Embryonic facial prominence (tissue), 1 donor: Measurements from ENCODE around the gene ADAT3.
"Not testable (repeated sequence)": the region's sequence is repeated elsewhere in the genome, so short reads cannot be mapped to it uniquely, and the experiment has no call there.

Experiments used
- DNase-seq: peaks from one replicate; pipeline ENCODE4 v3.0.0-alpha.2; 2016; ENCODE audit errors: extremely low spot score

Gene ADAT3

DNA sequence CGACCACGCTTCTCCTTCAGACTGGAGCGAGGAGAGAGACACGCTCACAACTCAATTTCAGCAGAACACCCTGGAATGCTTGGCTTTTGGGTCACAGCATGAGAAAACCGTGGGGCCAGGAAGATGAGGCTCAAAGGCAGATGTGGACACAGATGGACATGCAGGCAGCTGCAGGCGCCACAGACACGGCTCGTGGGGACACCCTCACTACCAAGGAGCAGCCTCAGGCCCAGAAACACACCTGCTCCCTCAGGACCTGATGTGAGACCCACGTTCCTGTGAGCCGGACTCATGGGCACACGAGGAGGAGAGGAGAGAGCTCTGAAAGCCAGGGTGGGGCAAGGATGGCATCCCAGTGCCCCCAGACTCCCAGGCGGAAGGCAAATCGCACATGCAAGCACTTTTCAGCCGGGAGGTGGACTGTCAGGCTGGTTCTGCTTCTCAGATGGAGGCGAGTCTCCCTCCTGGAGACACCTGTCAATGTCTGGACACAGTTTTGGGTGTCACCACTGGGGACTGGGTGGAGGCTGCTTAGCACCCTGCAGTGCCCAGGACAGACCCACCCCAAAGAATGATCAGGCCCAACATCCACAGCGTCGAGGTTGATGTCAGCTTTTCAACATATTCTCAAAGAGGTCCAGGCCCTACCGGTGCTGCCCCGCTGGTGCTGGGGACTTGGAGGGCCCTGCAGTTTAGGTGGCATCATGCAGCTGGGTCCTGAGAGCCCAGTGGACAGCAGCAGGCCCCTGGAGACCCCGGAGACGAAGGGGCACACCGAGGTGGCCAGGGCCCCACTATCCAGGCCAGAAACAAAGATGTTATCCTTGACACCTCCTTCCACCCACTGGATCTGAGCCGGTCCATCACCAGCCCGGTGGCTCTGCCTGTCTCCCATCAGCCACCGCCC lies 22.2 kb upstream of the ADAT3 start:
- no peak for DNase-seq

DNA sequence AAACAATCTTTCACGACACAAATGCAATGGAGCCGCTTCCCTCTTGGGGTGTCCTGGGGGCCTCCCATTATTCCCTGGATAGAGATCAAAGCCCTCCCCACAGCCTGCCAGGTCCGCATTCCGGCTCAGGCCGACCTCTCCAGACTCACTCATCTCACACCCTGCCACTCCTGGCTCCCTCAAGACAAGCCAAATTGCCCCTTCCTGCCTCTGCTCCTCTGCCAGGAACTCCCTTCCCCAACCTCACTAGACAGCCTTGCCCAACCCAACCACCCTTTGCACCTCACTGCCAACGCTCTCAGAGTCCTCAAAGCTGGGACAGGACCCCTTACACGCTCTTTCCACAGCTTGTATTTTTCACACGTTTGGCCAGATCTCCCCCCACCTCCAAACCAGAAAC lies 21.4 kb upstream of the ADAT3 start:
- no peak for DNase-seq

DNA sequence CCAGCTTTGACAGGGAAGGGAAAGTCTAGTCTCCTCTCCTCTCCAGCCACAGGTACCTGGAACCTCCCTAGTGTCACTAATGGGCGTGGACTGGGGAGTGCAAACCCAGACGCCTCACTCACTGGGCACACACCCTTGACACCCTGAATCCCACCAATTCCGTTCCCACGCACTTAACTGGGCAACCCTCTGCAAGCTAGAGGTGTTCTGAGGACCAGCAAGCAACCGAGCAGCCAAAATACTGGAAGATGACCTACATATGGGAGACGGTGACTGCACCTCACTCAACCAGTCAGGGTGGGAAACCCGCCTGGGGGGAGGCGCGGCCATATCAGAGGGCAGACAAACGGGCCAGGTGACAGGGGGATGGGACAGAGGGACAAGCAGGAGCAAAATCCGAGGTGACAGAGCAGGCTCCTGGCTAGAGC lies 20.9 kb upstream of the ADAT3 start:
- DNase-seq = no peak

DNA sequence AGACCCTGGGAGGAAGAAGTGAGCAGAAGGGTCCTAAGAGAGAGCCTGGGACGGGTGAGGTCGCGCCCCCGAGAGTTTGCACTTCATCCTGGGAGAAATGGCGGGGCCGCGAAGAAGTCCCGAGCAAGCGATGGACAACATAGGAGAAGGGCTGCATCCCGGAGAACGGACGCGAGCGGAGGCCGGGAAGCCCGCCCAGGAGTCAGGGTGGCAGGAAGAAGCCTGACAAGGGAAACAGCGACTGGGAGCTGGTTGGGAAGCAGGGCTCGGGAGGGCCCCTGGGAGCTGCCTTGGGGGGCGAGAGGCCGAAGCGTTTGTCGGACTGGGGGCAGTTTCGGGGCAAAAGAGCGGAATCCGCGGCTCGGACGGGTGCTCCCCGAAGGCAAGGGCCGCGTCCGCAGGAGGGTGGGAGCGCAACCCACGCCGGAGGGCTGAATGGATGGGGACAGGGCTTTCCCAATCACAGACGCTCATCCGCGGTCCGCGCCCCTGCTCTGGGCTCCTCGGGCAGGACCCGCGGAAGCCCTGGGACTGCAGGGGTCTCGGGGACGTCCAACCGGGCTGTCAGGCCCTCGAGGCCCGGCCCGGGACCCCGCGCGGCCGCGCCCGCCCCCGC lies 20.4 kb upstream of the ADAT3 start:
- DNase-seq = no peak

DNA sequence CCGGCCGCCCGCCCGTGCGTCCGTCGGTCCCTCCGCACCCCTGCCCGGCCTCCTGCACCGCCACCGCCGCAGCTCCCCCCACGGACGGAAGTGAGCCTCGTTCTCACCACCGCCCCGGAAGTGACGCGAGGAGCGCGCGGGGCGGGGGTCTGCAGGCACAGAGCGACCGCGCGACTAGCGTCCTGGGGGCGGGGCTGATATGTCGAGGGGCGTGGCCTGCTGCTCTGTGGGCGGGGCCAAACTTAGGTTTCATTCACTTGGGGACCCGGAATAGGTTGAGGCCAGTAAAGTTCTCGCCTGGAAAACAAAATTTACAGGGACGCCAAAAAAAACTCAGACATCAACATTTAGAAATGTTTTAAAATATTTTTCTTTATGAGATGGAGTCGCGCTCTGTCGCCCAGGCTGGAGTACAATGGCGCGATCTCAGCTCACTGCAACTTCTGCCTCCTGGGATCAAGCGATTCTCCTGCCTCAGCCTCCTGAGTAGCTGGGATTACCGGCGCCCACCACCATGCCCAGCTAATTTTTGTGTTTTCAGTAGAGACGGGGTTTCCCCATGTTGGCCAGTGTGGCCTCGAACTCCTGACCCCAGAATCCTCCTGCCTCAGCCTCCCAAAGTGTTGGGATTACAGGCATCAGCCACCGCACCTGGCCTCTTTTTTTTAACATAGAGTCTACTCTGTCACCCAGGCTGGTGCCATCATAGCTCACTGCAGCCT lies 19.6 kb upstream of the ADAT3 start, which contains the start of gene ABHD17A:
Gene ABHD17A (minus strand): TSS at position 99 of the 722 bp plus-strand sequence. CDS start 3,930 bp downstream, outside the sequence.
- peak; percentile 87 for DNase-seq

DNA sequence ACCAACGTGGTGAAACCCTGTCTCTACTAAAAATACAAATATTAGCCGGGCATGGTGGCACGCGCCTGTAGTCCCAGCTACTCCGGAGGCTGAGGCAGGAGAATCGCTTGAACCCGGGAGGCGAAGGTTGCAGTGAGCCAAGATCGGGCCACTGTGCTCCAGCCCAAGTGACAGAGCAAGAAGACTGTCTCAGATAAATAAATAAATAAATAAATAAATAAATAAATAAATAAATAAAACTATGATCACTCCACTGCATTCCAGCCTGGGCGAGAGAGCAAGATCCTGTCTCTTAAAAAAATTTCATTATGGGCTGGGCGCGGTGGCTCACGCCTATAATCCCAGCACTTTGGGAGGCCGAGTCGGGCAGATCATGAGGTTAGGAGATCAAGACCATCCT lies 18.8 kb upstream of the ADAT3 start:
- DNase-seq = not testable (repeated sequence)

DNA sequence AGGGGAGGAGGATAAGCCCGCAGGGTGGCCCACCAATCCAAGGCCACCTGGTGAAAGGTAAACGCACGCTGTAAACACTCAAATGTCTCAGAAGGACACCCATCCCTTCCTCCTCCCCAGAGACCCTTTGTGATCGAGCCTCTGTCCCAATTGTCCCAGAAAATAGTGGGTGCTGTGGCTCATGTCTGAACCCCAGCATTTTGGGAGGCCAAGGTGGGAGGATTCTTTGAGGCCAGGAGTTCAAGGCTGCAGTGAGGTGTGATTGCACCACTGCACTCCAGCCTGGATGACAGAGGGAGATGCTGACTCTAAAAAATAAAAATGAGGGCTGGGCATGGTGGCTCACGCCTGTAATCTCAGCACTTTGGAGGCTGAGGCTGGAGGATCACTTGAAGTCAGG lies 16.8 kb upstream of the ADAT3 start:
- no peak for DNase-seq

DNA sequence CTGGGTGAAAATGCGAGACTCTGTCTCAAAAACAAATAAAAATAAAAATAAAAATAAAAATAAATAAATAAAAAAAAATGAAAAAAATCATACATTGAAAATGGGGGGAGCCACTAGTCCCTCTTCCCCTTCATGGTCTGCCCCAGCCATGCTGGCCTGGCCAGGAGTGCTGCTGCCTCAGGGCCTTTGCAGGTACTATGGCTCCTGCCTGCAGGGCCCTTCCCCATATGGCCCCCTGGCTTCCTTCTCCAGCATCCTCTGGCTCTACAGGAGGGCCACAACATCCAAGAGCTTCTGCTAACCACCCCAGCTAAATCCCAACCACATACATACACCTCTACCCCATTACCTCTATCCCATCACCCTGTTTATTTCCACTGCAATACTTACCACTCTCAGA lies 15.3 kb upstream of the ADAT3 start:
- no peak for DNase-seq

DNA sequence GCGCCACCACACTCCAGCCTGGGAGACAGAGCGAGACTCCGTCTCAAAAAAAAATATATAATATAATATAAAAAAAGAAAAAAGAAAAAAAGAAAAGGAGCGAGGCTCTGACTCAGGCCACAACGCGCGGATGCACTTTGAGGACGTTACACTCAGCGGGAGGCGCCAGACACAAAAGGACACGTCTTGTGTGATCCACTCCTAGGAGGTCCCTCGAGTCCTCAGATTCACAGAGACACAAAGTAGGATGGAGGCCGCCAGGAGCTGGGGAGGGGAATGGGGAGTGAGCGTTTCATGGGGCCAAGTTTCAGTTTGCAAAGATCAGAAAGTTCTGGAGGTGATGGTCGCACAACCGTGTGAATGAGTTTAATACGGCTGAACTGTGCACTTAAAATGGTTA lies 11.4 kb upstream of the ADAT3 start:
- no peak for DNase-seq

DNA sequence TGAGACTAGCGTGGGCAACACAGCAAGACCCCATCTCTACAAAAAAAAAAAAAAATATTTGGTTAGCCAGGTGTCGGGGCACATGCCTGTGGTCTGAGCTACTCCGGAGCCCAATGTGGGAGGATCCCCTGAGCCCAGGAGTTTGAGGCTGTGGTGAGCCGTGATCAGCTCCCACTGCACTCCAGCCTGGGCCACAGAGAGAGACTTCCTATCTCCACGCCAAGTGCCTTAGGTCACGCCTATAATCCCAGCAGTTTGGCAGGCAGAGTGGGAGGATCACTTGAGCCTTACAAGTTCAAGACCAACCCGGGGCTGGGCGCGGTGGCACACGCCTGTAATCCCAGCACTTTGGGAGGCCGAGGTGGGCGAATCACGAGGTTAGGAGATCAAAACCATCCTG lies 8.7 kb upstream of the ADAT3 start:
- no peak for DNase-seq

DNA sequence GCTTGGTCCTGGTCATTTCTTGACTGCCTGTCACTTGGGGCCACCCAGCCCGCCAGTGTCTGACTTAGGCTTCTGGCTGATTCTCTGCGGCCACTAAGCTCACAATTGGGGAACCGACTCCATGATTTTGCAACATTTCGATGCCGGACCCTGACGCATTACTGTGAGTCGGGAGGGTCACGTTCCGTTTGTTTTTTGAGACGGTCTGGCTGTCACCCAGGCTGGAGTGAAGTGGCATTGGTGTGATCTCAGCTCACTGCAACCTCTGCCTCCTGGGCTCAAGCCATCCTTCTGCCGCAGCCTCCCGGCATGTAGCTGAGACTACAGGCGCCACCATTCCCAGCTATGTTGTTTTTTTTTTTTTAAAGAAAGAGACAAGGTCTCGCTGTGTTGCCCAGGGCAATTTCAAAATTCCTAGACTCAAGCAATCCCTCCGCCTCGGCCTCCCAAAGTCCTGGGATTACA lies 3.2 kb upstream of the ADAT3 start:
- DNase-seq = no peak

DNA sequence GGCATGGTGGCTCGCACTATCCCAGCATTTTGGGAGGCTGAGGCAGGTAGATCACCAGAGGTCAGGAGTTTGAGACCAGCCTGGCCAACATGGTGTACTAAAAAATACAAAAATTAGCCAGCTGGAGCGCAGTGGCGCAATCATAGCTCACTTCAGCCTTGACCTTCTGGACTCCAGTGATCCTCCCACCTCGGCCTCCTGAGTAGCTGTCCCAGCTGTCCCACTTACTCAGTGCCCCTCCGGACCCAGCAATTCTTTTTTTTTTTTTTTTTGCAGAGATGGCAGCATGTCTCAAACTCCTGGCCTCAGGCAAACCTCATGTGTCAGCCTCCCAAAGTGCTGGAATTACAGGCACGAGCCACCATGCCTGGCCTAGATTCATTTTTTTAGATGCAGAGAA lies 2.3 kb upstream of the ADAT3 start:
- no peak for DNase-seq

DNA sequence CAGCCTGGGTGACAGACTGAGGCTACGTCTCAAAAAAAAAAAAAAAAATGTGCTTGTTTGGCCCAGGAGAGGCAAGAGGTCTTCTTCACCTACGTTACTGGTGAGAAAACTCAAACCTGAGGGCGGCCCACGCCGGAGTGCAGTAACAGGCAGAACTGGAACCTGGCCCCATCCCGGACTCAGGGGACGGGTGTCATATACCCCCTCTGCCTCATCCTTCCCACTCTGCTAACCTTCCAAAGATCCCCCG lies 414 bp upstream of the ADAT3 start:
- DNase-seq = no peak

DNA sequence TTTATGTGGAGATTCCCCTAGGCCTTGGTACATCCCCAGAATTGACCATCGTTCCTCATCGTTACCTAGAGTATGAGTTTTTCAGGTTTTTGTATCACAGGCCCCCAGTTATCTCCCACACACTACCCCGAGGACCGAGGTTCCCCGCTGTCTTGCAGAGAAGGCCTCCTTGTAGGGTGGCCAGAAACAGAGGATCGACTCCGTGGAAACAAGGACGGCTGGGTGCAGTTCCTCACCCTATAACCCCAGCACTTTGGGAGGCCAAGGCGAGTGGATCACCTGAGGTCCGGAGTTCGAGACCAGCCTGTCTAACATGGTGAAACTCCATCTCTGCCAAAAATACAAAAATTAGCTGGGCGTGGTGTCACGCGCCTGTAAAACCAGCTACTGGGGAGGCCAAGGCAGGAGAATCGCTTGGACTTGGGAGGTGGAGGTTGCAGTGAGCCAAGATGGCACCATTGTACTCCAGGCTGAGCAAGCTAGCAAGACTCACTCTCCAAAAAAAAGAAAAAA lies 720 bp downstream of the ADAT3 start:
- DNase-seq = no peak

DNA sequence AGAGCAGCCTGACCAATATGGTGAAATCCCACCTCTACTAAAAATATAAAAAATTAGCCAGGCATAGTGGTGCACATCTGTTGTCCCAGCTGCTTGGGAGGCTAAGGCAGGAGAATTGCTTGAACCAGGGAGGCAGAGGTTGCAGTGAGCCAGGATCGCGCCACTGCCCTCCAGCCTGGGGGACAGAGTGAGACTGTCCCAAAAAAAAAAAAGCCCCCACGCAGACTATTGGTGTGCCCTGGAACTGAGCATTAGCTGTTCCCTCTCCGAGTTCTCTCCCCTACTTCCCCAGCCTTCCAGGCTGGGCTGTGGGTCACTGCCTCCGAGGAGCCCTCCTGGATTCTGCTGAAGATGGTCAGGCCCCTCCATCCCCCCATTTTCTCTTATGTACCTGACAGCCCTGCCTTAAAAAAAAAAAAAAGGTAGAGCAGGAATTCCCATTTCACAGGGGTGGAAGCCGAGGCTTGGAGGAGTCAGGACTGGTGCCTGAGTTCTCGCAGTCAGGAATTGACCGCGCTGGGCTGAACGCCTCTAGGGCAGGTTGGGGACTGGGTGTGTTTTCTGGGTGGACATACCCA lies 1.9 kb downstream of the ADAT3 start:
- DNase-seq = no peak

DNA sequence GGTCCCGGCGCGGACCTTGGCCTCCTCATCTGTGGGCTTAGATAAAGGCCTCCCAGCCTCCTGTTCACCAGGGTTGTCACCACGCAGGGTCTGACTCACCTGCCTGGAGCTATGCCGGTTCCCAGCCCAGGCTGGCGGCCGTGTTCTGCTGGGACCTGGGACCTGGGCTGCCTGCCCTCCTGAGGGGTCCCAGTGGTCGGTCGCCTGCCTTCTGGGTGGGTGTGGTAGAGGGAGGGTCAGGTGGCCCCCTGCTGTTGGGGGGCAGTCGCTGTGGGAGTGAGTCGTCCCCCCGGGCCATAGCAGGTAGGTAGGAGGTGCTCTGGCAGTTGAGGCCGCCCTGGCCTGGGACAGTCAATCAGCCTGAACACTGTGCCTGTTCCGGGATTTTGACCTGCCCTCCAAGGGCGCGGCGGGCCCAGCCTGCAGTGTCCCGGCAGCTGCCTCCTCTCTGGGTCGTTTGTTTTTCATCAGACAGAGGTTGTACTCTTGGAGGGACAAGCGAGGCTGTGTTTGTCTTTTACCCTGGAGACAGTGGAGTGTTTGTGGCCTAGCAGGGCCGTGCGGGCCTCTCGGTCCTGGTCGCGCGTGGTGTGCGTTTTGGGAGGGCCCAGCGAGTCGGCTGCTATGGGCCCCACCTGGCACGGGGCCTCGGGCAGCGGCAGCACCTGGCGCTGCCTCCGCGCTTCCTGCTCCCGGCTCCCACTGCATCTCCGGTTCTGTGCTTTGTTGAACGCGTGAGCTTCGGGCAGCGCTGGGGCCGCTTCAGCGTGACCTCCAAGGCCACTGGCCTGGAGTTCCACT lies 2.6 kb downstream of the ADAT3 start:
- DNase-seq = no peak

DNA sequence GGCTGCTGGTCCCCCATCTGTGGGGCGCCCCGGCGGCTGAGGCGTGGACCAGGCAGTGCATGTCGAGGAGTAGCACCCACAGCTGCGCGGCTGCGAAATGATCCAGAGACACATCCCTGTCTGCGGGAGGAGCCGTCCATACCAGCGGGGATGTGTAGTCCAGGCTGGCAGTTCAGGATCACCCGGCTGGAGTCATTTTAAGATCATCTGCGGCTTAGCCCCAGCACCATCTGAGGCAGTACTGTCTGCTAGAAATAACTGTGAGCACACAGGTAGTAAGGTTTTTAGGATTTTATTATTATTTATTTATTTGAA lies 3.1 kb downstream of the ADAT3 start:
- no peak for DNase-seq

DNA sequence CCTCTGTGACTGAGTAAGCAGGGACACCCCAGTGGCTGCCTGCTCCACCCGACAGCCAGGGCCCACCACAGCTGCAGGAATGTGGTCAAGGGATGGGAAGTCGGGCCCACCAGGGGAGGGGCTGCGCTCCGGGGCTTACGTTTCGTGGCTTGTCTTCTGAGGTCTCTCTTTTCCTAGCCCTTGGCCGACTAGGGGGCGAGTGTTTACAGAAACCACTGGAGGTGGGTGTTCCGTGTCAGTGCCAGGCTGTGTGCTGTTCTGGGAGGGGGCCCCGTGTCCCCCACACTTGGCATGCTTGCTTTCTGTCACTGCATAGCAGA lies 4.5 kb downstream of the ADAT3 start:
- DNase-seq = no peak

DNA sequence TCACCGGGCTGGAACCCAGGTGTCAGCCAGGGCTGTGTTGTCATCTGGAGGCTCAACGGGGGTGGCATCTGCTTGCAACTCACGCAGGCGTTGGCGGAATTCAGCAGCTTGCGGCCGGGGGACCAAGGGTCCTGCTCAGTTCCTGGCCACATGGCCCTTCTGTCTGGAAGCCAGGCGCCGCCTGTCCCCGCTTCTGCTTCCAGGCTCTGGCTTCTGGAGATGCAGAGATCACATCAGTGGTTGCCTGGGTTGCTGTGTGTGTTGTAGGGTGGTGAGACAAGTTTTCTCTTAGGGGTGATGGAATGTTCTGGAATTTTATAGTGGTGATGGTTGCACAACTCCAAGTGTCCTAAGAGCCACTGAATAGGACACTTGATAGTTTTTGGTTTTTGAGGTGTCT lies 5.0 kb downstream of the ADAT3 start:
- no peak for DNase-seq

DNA sequence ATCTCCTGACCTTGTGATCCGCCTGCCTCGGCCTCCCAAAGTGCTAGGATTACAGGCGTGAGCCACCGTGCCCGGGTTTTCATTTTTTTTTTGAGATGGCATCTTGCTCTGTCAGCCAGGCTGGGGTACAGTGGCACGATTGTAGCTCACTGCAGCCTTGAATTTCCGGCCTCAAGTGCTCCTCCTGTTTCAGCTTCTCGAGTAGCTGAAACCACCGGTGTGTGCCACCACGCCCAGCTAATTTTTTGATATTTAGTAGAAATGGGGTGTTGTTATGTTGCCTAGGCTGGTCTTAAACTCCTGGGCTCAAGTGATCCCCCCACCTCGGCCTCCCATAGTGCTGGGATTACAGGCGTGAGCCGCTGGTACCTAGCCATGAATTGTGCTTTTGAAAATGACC lies 5.9 kb downstream of the ADAT3 start:
- DNase-seq = no peak

DNA sequence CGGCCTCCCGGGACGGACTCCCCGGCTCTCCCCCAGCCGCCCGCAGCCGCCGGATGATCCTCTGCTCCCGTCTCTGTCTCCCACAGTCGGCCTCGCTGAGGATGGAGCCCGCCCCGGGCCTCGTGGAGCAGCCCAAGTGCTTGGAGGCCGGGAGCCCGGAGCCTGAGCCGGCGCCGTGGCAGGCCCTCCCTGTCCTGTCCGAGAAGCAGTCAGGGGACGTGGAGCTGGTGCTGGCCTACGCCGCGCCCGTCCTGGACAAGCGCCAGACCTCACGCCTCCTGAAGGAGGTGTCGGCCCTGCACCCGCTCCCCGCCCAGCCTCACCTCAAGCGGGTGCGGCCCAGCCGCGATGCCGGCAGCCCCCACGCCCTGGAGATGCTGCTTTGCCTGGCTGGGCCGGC lies 6.8 kb downstream of the ADAT3 start:
- DNase-seq = no peak
